HG03354 (cell line): ENCODE measurements around the gene APCS.

ENCODE experiments used
- ATAC-seq: cut with Tn5 transposase; IDR thresholded peaks from one replicate; pipeline ENCODE4 v1.9.1; 2021; ENCODE audit warnings: mild to moderate bottlenecking; ENCODE audit not compliant: unreplicated experiment, poor library complexity, severe bottlenecking

APCS gene, protein sequence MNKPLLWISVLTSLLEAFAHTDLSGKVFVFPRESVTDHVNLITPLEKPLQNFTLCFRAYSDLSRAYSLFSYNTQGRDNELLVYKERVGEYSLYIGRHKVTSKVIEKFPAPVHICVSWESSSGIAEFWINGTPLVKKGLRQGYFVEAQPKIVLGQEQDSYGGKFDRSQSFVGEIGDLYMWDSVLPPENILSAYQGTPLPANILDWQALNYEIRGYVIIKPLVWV

DNA sequence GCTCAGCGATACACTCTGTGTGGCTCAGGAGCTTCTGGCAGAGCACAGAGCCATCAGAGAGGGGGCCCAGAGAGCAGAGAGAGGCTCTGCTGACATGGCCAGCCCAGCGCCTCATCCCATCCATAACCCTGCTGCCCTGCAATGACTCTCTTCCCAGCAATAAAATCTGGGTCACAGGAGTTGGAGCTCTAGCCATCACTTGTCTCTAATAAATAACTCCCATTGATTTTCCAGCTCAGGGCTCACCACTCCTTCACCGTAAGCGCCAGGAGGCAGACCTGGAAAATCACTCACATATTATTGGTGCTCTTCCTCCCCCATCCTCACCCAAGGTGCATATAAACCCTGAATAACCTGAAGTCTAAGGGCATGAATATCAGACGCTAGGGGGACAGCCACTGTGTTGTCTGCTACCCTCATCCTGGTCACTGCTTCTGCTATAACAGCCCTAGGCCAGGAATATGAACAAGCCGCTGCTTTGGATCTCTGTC lies at the start of gene APCS:
Gene APCS (plus strand): TSS at position 366 of the 491 bp plus-strand sequence. CDS start 96 bp downstream, at position 462.
- ATAC-seq: no peak

DNA sequence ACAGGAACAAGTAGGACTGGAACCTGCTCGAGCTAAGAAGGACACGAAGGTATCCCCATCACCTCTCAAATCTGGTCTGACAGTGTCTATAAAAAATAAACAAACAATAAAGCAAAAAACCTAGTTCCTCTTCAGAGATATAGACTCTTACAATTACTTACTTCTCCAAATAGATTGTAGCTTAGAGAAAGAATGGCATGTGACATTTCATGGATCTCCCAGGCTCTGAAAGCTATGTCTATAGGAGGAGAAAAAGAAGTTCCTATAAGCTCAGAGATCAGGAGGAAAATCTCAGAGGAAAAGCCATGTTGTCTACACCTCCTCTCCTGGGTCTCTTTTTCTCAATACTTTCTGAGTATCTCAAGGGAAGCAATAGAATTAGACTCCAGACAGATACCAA lies 39.5 kb upstream of the APCS start:
- no peak for ATAC-seq

DNA sequence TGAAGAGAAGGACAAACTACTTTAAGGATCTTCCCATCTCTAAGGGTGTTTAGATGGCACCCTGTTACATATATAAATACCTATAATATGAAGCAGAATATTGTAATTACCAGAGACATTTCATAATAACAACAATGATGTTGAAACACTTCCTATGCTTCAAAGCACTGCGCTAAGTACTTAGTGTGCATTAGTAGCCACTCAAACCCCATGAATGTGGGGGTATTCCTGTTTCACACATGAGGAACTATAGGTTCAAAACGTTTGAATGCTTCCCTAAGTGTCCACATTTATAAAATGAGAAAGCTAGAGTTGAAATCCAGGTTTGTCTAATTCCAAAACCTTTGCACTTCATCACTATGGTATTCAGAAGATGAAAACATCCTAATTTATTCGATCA lies 33.4 kb upstream of the APCS start:
- no peak for ATAC-seq

DNA sequence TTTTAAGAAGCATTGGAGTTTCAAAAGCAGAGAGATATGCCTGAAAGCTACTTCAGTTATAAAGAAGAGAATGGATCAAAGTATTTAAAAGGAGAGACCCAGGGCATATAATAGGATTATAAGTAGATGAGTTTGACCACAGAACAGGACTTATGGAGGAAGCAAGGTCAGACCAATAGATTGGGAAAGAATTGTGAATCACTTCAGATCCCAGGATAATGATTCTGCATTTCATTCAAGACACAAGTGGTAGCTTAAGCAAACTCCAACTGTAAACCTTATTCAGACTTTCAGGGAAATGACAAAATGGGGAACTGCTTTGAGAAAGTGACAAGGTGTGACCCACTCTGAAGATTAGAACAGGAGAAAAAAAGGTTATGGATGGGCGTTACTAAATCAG lies 32.9 kb upstream of the APCS start:
- no peak for ATAC-seq

DNA sequence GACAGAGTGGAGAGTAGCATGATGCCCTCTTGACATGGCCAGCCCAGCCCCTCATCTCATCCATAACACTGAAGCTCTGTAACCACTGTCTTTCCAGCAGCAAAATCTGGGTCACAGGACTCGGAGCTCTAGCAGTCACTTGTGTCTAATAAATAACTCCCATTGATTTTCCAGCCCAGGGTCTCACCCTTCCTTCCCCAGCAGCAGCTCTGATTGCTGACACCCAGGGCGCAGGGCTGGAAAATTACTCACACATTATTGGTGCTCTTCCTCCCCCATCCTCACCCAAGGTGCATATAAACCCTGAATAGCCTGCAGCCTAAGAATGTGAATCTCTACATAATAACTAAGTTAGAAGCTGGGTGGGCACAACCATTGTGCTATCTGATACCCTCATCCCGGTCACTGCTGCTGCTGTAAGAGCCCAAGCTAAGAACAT lies 30.7 kb upstream of the APCS start:
- no peak for ATAC-seq

DNA sequence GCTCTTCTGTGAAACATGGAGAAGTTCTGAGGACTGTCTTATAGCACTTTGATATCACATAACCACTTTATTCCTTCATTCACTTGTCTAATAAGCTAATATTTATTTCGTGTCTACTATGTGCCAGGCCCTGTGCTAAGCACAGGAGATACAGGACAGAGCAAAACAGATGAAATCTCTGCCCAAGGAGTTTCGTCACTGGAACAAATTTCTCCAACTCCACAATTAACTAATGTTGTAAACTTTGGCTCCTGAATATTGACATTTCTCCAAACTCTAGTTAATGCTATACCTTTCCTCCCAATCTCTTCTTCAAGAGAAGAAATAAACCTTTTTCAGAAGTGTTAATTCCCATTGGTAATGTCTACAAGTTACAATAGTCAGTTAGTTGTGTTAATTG lies 27.0 kb upstream of the APCS start:
- ATAC-seq: no peak

DNA sequence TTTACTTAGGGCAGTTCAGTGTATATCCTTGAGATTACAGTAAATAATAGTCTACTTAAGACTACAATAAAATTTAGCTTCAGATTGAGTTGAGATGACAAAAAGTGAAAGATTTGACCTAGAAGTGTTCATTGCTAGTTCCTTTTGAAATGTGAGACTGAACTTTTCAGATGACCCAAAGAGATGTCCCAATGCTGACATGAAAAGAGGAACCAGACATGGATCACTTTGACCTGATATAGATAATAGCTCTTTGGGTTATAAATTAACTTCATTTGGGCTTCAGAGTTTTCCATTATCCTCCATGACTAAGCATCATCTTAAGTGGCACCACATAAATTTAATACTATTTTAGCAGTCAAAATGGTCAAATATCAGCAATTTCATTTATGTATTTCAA lies 26.1 kb upstream of the APCS start:
- ATAC-seq: no peak

DNA sequence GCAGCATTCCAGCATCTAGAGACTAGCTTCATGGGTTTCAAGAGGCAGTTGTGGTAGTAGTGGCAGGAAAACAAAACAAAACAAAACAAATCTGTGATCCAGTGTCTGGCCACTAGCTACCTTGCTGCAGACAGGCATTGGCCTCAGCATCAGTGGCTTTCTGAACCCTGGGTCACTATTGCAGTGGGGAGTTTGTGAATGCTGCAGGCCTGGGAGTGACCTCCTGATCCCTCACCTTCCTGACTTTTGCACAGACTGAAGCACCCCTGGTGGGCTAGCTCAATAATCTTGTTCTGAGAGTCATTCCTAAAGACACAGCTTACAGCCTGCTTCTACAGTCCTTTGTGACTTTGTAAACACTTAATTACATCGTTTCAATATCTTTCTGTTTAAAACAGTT lies 24.9 kb upstream of the APCS start:
- ATAC-seq: no peak

DNA sequence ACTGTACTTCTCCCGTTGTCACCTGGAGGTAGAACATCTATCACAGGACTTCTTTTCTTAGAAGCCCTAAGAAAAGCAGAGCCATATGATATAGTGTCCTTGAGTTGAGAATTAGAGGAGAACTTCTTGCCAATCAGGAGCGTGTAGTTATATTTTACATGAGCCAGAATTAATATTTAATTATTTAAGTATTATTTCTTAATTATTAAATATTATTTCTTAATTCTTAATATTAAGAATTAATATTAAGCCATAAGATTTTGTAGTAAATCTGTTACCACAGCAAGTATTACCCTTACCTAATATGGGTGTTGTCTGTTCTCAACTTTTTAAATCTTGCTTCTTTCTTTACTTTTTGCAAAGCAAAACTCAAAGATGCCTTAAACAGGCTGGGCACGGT lies 10.2 kb upstream of the APCS start:
- no peak for ATAC-seq

DNA sequence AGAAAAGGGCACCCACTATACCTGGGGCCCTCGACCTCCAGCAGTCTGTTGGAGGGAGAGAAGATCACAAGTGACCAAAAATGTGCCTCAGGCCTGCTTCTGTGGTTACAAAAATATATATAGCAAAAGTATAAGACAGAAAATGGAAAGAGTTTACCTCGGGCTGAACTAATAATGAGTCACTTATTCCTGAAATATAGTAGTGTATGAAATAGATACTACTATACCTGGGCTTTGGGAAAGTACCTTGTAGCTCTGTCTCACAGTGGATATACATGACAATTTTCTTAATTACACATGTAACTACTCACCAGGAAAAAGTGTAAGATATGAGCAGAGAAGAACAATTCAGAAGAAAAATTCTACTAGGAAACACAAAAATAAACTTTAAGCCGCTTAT lies 7.3 kb upstream of the APCS start:
- ATAC-seq: no peak

DNA sequence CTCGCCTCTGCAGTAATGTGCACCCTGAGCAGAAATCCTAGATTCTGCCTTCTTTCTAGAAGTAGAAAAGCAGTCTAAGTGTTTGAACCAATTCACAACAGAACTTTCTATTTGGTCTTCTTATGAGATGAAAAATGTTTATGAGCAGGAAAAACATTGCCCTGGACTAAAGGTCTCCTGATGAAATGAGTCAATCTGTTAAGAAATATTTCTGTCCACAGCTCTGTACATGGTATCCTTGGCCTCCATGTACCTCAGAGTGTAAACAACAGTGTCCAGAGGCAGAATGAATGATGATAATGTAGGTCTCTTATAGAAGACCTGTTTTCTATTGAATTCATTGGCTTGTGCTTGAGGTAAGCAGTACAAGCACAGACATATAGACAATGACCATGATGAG lies 6.2 kb upstream of the APCS start:
- no peak for ATAC-seq

DNA sequence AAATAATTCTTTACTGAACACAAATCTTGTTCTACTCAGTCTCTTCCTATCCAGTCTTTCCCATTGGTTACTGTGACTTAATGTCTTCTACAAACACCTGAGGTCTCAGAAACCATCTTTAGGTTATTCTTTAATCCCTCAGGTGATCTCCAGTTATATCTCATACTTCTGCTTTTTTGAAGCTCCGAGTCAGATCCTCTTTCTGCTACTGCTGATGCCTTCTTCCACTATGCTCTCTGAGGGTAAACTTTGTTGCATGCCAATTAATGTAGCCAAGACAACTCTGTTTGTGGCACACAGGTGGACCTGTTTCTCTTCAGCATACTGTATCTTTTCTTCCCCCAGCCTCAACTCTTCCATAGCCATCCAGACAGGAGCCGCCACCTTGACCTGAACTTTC lies 3.1 kb upstream of the APCS start:
- ATAC-seq: no peak

DNA sequence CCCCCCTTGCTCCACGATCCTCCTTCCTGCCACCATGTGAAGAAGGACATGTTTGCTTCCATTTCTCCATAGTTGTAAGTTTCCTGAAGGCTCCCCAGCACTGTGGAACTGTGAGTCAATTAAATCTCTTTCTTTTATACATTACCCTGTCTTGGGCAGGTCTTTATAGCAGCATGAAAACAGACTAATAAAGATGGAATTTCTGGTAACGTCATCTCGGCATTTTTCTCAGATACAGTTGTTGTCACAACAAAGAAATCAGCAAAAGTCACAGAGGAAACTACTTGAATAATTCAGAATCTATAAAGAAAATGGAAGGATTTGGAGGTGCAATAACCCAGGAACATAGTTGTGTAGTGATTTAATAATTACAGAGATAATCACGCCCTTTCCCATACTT lies 4.4 kb downstream of the APCS start:
- no peak for ATAC-seq

DNA sequence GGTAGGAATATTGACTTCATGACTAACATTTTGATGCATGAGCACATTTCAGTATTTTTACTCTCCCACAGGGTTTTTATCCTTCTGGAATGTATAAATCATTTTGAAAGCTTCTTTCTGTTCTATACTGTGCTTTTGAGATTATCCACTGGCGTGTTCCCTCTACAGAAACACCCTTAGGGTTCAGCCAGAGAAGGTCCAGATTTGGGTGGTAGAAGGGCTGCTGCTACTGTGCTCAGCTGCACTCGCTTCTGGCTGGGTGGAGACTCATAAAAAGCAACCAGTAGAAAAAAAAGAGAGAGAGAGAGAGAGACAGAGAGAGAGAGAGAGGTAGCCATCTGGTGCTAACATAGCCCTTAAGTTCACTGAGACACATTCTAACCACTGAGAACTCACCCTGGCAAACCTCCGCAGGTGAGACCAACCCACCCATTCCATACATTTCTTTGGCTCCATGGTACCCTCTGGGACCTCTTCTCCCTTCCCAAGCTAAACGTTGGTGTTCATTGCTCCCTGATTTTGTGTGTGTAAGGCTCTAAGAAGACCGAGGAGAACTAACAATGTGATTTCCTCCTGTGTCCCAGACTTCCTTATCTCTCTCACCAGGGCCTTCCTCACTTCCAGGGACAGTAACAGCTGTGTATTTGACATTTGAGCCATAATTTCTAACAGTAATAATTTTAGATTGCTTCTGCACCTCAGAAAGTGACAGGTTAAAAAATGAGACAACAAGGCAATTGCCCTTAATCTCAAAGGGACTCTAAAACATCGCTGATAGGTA lies 7.2 kb downstream of the APCS start:
- ATAC-seq: no peak

DNA sequence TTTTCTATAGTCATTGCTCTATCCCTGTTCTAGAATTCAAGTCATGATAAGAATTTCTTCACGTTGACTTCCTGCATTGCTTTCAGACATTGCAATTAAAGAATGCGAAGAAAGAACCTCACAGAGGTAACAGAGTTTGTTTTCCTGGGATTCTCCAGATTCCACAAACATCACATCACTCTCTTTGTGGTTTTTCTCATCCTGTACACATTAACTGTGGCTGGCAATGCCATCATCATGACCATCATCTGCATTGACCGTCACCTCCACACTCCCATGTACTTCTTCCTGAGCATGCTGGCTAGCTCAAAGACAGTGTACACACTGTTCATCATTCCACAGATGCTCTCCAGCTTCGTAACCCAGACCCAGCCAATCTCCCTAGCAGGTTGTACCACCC lies 10.6 kb downstream of the APCS start:
- no peak for ATAC-seq

DNA sequence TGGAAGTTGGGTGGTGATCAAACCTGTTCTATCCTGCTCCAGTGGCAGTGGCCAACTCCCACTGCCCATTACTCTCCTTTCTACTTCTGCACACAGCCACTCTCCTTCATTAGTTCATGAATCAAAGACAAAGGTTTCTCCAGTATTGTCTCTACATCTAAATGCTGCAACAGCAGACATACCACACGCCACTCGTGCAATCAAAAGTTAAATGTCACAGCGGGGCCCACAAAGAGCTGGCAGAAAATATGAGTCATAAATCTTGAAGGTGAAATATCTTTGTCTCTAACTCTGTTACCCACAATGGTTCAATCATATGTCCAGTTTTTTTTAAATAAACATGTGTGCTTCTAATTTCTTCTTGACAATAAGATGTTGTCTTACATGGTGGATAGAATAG lies 13.3 kb downstream of the APCS start:
- ATAC-seq: no peak

DNA sequence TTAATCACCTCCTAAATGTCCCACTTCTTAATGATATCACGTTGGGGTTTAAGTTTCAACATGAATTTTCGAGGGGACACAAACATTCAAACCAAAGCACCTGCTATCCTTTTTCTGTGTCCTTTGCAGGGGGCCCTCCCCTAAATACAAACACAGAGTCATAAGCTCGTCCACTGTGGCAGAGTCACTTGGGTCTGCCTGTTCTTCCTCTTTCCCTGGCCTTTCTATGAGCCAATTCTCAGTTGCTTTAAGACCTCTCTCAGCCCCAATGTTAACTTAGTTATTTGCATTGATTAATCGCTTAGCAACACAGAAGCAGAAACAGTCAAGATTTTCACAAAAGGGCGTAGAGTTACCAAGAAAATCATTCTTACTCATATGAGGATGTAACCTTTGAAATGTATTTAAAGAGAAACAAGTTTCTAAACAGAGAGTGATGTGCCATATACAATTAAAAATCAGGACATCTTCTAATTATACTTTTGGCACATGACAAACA lies 14.9 kb downstream of the APCS start:
- no peak for ATAC-seq

DNA sequence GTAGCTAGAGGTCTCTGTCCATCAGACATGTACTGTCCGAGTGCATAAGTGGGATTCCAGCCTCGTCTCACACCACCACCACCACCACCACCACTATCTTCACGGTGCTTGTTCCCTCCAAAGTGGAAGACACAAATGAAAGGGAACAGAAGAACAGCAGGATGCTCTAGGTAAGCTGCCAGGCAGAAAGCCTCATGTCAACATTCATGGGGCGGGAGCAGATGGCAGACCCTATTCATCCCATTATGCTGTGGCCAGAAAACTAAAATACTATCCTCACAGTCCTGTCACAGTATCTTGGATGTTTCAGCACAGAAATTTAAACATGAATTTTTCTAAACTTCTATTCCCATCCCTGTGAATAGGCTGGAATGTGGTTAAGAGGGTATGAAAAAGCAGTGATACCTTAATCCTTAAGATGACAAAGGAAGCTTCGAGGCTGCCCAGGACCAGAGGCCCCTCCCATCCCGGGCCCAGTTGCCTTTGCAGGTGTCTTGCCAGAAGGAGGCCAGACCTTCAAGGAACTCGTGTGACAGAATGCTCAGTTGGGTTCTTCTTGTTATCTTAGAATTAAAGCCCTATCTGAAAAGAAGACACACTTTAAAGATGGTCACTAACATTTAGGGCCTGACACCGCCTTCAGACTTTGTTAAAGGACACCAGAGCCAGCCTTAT lies 24.7 kb downstream of the APCS start:
- no peak for ATAC-seq

DNA sequence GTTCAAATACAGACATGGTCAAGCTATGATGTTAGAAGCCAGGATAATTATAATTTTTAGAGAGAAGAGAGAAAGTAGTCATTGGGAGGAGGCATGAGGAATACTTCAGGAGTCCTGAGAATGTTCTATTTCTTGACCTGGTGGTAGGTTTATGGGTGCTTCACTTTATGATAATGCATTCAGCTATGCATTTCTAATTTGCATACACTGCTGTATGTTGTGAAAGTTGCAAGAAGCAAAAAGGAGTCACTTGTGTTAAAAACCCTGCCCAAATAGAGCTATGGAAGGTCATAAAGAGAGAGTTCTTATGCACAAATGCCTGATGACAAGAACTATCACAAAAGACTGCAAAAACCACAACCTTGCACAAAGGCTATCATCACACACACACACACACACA lies 45.3 kb downstream of the APCS start:
- no peak for ATAC-seq
